ENCODE data around the gene RIMBP2.

The RIMBP2 gene

DNA sequence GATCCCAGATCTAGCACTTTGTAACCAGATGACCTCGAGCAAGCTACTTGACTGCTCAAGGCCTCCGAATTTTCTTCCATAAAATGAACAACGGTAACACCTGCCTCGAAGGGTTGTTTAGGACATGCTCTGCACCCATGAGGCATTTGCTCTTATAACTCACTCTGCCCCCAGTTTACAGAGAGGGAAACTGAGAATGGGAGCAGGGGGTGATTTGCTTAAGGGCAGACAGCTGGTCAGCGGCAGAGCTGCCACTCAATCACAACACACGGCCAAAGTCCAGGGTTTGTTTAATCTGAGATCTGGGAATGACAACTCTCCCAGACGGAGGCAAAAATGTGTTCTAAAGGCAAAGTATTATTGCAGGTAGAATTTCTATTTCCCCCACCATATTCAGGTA lies 156.3 kb downstream of the RIMBP2 start:
- Histone ChIP-seq H3K36me3 (ENCODE audit: control insufficient read depth in 2 of 2, insufficient read depth in 1 of 2, low read length in 2 of 2) (no peaks in the 10 kb centered on the region), H3K27ac (ENCODE audit: extremely low read depth, low read depth, low read length) (no peak overlapping the region), H3K4me1 (ENCODE audit: control insufficient read depth, insufficient read depth, low read length) (no peaks in the 10 kb centered on the region), H3K9me3 (ENCODE audit: control insufficient read depth, insufficient read depth, low read depth, low read length) (no peaks in the 10 kb centered on the region; the same call in 1 of the 2 replicates), H3K4me3 (ENCODE audit: low read depth, low read length) (no peak overlapping the region)
- ChIA-PET POLR2A (no interaction called here), CTCF (no interaction called here)
- no peak for TF ChIP-seq FEZF1 (tag by site-specific recombination; IDR thresholded peaks at IDR 0.05)
- TF ChIP-seq ZNF416 (tag by site-specific recombination; IDR thresholded peaks at IDR 0.05) = no peak
- TF ChIP-seq, protein P1, sequence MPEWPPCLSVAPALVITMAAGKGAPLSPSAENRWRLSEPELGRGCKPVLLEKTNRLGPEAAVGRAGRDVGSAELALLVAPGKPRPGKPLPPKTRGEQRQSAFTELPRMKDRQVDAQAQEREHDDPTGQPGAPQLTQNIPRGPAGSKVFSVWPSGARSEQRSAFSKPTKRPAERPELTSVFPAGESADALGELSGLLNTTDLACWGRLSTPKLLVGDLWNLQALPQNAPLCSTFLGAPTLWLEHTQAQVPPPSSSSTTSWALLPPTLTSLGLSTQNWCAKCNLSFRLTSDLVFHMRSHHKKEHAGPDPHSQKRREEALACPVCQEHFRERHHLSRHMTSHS (tag by site-specific recombination; IDR thresholded peaks at IDR 0.05) = no peak
- no peak for TF ChIP-seq ZNF221 (tag by site-specific recombination; IDR thresholded peaks at IDR 0.05; ENCODE audit: borderline replicate concordance)
- TF ChIP-seq ZNF544 (tag by site-specific recombination; IDR thresholded peaks at IDR 0.05) = no peak
- no peak for TF ChIP-seq IKZF3 (tag by site-specific recombination; IDR thresholded peaks at IDR 0.05)
- TF ChIP-seq MZF1 (tag by site-specific recombination; IDR thresholded peaks at IDR 0.05; ENCODE audit: borderline replicate concordance) = no peak
- no peak for TF ChIP-seq ZNF248 (tag by site-specific recombination; IDR thresholded peaks at IDR 0.05)
- no peak for TF ChIP-seq ZNF366 (tag by site-specific recombination; conservative IDR thresholded peaks at IDR 0.05)
- no peak for TF ChIP-seq ZNF791 (tag by site-specific recombination; IDR thresholded peaks at IDR 0.05)
- TF ChIP-seq ZNF155 (tag by site-specific recombination; IDR thresholded peaks at IDR 0.05) = no peak
- TF ChIP-seq TRIM28 (IDR thresholded peaks at IDR 0.05; ENCODE audit: borderline replicate concordance, low read length) = no peak
- no peak for TF ChIP-seq KLF1 (tag by site-specific recombination; IDR thresholded peaks at IDR 0.05)
- TF ChIP-seq, protein P2, sequence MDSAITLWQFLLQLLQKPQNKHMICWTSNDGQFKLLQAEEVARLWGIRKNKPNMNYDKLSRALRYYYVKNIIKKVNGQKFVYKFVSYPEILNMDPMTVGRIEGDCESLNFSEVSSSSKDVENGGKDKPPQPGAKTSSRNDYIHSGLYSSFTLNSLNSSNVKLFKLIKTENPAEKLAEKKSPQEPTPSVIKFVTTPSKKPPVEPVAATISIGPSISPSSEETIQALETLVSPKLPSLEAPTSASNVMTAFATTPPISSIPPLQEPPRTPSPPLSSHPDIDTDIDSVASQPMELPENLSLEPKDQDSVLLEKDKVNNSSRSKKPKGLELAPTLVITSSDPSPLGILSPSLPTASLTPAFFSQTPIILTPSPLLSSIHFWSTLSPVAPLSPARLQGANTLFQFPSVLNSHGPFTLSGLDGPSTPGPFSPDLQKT (IDR thresholded peaks at IDR 0.05; ENCODE audit: borderline replicate concordance, low read depth, low read length) = no peak
- TF ChIP-seq ZNF24 (tag by site-specific recombination; IDR thresholded peaks at IDR 0.05) = no peak

DNA sequence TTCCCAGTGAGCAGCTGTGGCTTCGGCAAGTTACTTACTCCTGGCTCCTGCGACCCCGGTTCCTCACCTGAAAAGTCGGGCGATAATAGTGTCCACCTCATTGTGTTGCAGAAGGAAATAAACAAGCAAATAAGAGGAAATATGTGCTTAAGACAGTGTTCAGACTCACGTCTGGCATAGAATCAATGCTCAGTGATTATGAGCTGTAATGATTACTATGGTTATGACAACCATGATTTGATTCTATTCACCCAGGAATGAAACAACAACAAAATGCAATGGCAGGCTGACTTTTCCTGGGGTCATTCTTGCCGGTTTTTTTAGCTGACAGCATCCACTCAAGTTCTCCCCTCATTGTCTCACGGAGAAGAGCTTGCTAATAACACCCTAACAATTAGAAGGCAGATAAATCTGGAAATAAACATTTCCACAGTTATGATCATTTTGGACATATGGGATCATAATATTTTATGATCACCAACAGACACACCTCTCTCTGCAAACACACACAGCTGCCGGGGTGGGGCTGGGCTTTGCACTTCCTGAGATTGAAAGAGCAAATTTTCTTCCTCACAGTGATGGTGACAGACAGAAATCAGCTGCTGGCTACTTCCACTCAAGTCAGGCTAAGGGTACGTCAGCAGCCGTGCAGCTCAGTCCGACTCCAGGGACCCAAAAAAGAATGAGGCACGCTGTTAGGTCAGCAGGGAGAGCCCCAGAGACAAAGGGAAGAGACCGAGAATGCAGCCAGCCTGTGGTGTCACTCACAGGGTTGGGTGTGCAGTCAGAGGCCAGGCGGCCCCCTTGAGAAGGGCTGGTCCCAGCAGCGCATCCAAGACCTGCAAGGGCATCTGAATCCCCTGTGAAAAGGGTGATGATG lies 158.0 kb downstream of the RIMBP2 start:
- ChIA-PET CTCF (no interaction called here), POLR2A (no interaction called here)
- Histone ChIP-seq H3K27ac (ENCODE audit: extremely low read depth, low read depth, low read length) (no peak overlapping the region), H3K36me3 (ENCODE audit: control insufficient read depth in 2 of 2, insufficient read depth in 1 of 2, low read length in 2 of 2) (no peaks in the 10 kb centered on the region), H3K9me3 (ENCODE audit: control insufficient read depth, insufficient read depth, low read depth, low read length) (no peaks in the 10 kb centered on the region), H3K4me3 (ENCODE audit: low read depth, low read length) (no peak overlapping the region), H3K4me1 (ENCODE audit: control insufficient read depth, insufficient read depth, low read length) (no peaks in the 10 kb centered on the region)
- TF ChIP-seq WT1 (tag by site-specific recombination; IDR thresholded peaks at IDR 0.05) (no peak), ZNF37A (tag by site-specific recombination; IDR thresholded peaks at IDR 0.05) (no peak), SCRT1 (tag by site-specific recombination; IDR thresholded peaks at IDR 0.05; ENCODE audit: borderline replicate concordance) (no peak), ZNF157 (tag by site-specific recombination; IDR thresholded peaks at IDR 0.05) (no peak), ZNF292 (tag by site-specific recombination; IDR thresholded peaks at IDR 0.05; ENCODE audit: borderline replicate concordance, low read depth) (no peak), ZNF791 (tag by site-specific recombination; IDR thresholded peaks at IDR 0.05) (no peak), SP7 (tag by site-specific recombination; IDR thresholded peaks at IDR 0.05) (no peak), SP2 (tag by site-specific recombination; IDR thresholded peaks at IDR 0.05) (no peak), ZNF747 (tag by site-specific recombination; IDR thresholded peaks at IDR 0.05) (no peak), ZNF530 (tag by site-specific recombination; IDR thresholded peaks at IDR 0.05; ENCODE audit: low read depth) (no peak), ZBTB7A (tag by site-specific recombination; IDR thresholded peaks at IDR 0.05; ENCODE audit: low read depth) (no peak), ZNF169 (tag by site-specific recombination; IDR thresholded peaks at IDR 0.05) (no peak), ZBTB1 (tag by site-specific recombination; IDR thresholded peaks at IDR 0.05) (no peak), ZNF10 (tag by site-specific recombination; IDR thresholded peaks at IDR 0.05) (no peak), KLF9 (tag by site-specific recombination; IDR thresholded peaks at IDR 0.05; ENCODE audit: low read depth) (no peak), KLF1 (tag by site-specific recombination; IDR thresholded peaks at IDR 0.05) (no peak), TRIM28 (IDR thresholded peaks at IDR 0.05; ENCODE audit: borderline replicate concordance, low read length) (no peak), ZNF341 (tag by site-specific recombination; IDR thresholded peaks at IDR 0.05; ENCODE audit: low read depth) (no peak)
- TF ChIP-seq, protein P3, sequence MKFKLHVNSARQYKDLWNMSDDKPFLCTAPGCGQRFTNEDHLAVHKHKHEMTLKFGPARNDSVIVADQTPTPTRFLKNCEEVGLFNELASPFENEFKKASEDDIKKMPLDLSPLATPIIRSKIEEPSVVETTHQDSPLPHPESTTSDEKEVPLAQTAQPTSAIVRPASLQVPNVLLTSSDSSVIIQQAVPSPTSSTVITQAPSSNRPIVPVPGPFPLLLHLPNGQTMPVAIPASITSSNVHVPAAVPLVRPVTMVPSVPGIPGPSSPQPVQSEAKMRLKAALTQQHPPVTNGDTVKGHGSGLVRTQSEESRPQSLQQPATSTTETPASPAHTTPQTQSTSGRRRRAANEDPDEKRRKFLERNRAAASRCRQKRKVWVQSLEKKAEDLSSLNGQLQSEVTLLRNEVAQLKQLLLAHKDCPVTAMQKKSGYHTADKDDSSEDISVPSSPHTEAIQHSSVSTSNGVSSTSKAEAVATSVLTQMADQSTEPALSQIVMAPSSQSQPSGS (tag by site-specific recombination; IDR thresholded peaks at IDR 0.05; ENCODE audit: low read depth) = no peak
- TF ChIP-seq, protein P4, sequence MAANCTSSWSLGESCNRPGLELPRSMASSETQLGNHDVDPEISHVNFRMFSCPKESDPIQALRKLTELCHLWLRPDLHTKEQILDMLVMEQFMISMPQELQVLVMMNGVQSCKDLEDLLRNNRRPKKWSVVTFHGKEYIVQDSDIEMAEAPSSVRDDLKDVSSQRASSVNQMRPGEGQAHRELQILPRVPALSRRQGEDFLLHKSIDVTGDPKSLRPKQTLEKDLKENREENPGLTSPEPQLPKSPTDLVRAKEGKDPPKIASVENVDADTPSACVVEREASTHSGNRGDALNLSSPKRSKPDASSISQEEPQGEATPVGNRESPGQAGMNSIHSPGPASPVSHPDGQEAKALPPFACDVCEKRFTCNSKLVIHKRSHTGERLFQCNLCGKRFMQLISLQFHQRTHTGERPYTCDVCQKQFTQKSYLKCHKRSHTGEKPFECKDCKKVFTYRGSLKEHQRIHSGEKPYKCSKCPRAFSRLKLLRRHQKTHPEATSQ (tag by site-specific recombination; IDR thresholded peaks at IDR 0.05) = no peak

All from HEK293 (cell line).